Thymus (tissue), 11 donors: ENCODE results near the gene CCDC138. TPM values are rescaled to one million over a fixed set of nuclear protein-coding genes. Genes with fewer than 3 reads are reported as not detected.

ENCODE experiments used
- DNase-seq, 9 donors: peaks; one replicate each; pipeline ENCODE4 v3.0.0-alpha.2; 2013; ENCODE audit warnings: low spot score in 9 of 9, low read depth in 6 of 9, missing footprints in 1 of 9
- H3K27ac ChIP-seq, 2 donors: one replicate each; pipeline ENCODE4 v1.5.1; 2013; ENCODE audit warnings: control low read depth in 1 of 2, low read depth in 1 of 2, low read length in 1 of 2, mild to moderate bottlenecking in 1 of 2, moderate library complexity in 1 of 2
- H3K27me3 ChIP-seq, 2 donors: one replicate each; pipeline ENCODE4 v1.5.1; 2013; ENCODE audit warnings: low read length in 1 of 2; ENCODE audit not compliant: control insufficient read depth in 2 of 2, insufficient read depth in 1 of 2
- H3K36me3 ChIP-seq, 2 donors: one replicate each; pipeline ENCODE4 v1.5.1; 2013; ENCODE audit warnings: low read length in 1 of 2, mild to moderate bottlenecking in 1 of 2, moderate library complexity in 1 of 2; ENCODE audit not compliant: control insufficient read depth in 2 of 2, insufficient read depth in 2 of 2
- H3K4me1 ChIP-seq, 2 donors: one replicate each; pipeline ENCODE4 v1.5.1; 2013; ENCODE audit warnings: low read length in 2 of 2; ENCODE audit not compliant: control insufficient read depth in 2 of 2, insufficient read depth in 2 of 2
- H3K4me3 ChIP-seq, 2 donors: one replicate each; pipeline ENCODE4 v1.5.1; 2013; ENCODE audit warnings: low read length in 2 of 2, control low read depth in 1 of 2, mild to moderate bottlenecking in 1 of 2
- H3K9me3 ChIP-seq, 2 donors: one replicate each; pipeline ENCODE4 v1.5.1; 2013; ENCODE audit warnings: low read length in 1 of 2, mild to moderate bottlenecking in 1 of 2; ENCODE audit not compliant: control insufficient read depth in 2 of 2, insufficient read depth in 1 of 2
- WGBS: extraction: QIAGEN DNeasy Blood & Tissue Kit; methylation state at CpG from one replicate; pipeline ENCODE4 v1.1.7; 2013; 5-methylcytosine and 5-hydroxymethylcytosine counted together
- polyA plus RNA-seq: library from polyadenylated mRNA; stranded (reverse); fragments of 200-250 nt; gene quantifications from one replicate; pipeline ENCODE4 v1.2.3, GENCODE V29; 2013
- total RNA-seq: library from RNA; stranded (reverse); fragments of 120-200 nt; gene quantifications from one replicate; pipeline ENCODE4 v1.2.4, GENCODE V29; 2013
- donor health status: healthy.

CCDC138 gene
- total and polyA plus RNA-seq, 2 donors = 4.4 to 19.9 TPM

DNA sequence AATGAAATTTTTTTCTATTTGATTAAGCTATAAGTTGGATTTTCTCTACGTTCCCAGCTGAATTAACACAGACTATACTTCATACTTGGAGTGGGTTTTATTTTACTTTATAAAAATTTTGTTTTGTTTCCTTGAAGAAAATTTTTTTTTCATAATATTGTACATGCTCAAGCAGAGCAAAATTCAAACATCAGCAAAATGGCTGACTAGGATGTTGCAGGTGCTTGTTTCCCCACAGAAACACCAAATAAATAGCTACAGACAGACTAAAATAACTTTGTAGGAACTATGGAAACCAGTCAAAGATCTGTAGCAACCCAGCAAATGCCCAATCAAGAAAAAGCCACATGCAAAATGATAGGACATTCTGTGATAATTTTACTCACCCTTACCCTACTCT is 82.3 kb downstream of the CCDC138 start:
- WGBS = 95% methylated on average over 1 of the region's 1 CpG
- H3K27me3 ChIP-seq = no peaks in the 10 kb centered on the region

GRCh38 chr2:108869542-108869941 is 83.0 kb downstream of the CCDC138 start:
- Histone ChIP-seq H3K4me3 (no peak overlapping the region), H3K36me3 (peaks cover 0 to 5% of the 10 kb centered on the region in 2 donors), H3K4me1 (no peaks in the 10 kb centered on the region), H3K27ac (no peak overlapping the region), H3K9me3 (peaks cover 0 to 6% of the 10 kb centered on the region in 2 donors), H3K27me3 (no peaks in the 10 kb centered on the region)
- 92% methylated on average over 3 of the region's 3 CpGs for WGBS
- no peak for DNase-seq

More for the DNA sequence above, 82.3 kb downstream of the CCDC138 start:
- Histone ChIP-seq H3K4me3 (no peak overlapping the region), H3K9me3 (peaks cover 0 to 6% of the 10 kb centered on the region in 2 donors), H3K27ac (no peak overlapping the region), H3K36me3 (peaks cover 0 to 5% of the 10 kb centered on the region in 2 donors), H3K4me1 (no peaks in the 10 kb centered on the region)
- DNase-seq = no peak

- peaks cover 0 to 5% of the 10 kb centered on the region in 2 donors for H3K36me3 ChIP-seq
- no peaks in the 10 kb centered on the region for H3K27me3 ChIP-seq
- 98% methylated on average over 5 of the region's 5 CpGs for WGBS
- H3K9me3 ChIP-seq = peaks cover 0 to 6% of the 10 kb centered on the region in 2 donors
- no peaks in the 10 kb centered on the region for H3K4me1 ChIP-seq
- no peak overlapping the region for H3K27ac ChIP-seq
- H3K4me3 ChIP-seq = no peak overlapping the region
- DNase-seq = no peak
These were observed 83.6 kb downstream of the CCDC138 start for GRCh38 chr2:108870069-108870644.

DNA sequence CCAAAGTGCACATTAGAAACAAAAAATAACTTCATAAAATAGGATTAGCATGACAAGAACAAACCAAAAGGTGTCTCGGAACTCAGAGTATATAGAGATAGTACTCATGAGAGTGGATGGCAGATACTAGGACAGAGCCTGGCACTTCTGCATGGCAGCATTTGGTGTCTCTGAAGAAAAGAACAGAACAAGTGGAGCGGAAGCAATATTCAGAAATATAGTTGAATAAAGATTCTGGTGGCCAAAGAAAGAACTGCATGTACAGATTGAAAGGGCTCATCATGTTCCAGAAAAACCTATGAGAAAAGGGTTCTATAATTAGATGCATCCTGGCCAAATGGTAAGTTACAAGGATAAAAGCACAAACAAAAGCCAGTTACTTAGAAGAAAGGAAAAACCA is 90.9 kb downstream of the CCDC138 start:
- Histone ChIP-seq H3K27ac (no peak overlapping the region), H3K36me3 (no peaks in the 10 kb centered on the region), H3K9me3 (no peaks in the 10 kb centered on the region), H3K4me1 (no peaks in the 10 kb centered on the region), H3K27me3 (no peaks in the 10 kb centered on the region), H3K4me3 (no peak overlapping the region)
- 96% methylated on average over 2 of the region's 2 CpGs for WGBS
- no peak for DNase-seq

- Histone ChIP-seq H3K27me3 (no peaks in the 10 kb centered on the region), H3K27ac (no peak overlapping the region), H3K4me3 (no peak overlapping the region), H3K4me1 (no peaks in the 10 kb centered on the region), H3K9me3 (no peaks in the 10 kb centered on the region), H3K36me3 (no peaks in the 10 kb centered on the region)
- DNase-seq = no peak
- WGBS = 73% methylated on average over 2 of the region's 2 CpGs
These were observed 91.7 kb downstream of the CCDC138 start for GRCh38 chr2:108878276-108878675.

DNA sequence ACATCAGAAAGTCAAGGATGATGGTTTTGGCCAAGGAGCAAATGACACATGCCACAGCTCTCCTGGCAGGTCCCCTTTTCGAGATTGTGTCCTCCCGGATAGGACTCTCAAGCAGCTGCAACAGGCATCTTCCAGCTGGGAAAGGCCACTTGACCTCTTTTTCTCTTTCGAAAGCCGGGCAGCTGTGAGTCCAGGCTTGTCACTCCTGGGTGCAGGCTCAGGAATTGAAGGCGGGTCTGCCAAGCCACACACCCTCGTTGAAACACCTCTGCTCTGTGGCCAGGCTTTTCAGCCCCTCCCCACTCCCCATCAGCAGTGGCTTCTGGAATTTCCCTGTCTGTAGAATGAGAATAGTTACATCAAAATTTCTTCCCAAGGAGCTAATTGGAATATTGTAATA is 98.0 kb downstream of the CCDC138 start:
- H3K9me3 ChIP-seq = no peaks in the 10 kb centered on the region
- no peak overlapping the region for H3K4me3 ChIP-seq
- no peak overlapping the region for H3K27ac ChIP-seq
- no peaks in the 10 kb centered on the region for H3K27me3 ChIP-seq
- WGBS = 83% methylated on average over 6 of the region's 6 CpGs
- no peak for DNase-seq
- H3K4me1 ChIP-seq = no peaks in the 10 kb centered on the region
- no peaks in the 10 kb centered on the region for H3K36me3 ChIP-seq

- Histone ChIP-seq H3K4me3 (no peak overlapping the region), H3K27ac (no peak overlapping the region), H3K4me1 (no peaks in the 10 kb centered on the region), H3K9me3 (peaks cover 3 to 12% of the 10 kb centered on the region in 2 donors), H3K36me3 (peaks cover 0 to 3% of the 10 kb centered on the region in 2 donors), H3K27me3 (no peaks in the 10 kb centered on the region)
- WGBS = 99% methylated on average over 1 of the region's 1 CpG
- no peak for DNase-seq
These were observed 103.3 kb downstream of the CCDC138 start for GRCh38 chr2:108889907-108890306.

GRCh38 chr2:108893277-108893676 is 106.7 kb downstream of the CCDC138 start:
- H3K4me3 ChIP-seq = no peak overlapping the region
- H3K4me1 ChIP-seq = no peaks in the 10 kb centered on the region
- H3K27ac ChIP-seq = no peak overlapping the region
- 96% methylated on average over 1 of the region's 1 CpG for WGBS
- peaks cover 0 to 6% of the 10 kb centered on the region in 2 donors for H3K36me3 ChIP-seq
- DNase-seq = no peak
- H3K27me3 ChIP-seq = no peaks in the 10 kb centered on the region
- H3K9me3 ChIP-seq = peaks cover 3 to 12% of the 10 kb centered on the region in 2 donors

GRCh38 chr2:108894766-108895165 is 108.2 kb downstream of the CCDC138 start:
- H3K4me3 ChIP-seq = no peak overlapping the region
- WGBS = 95% methylated on average over 3 of the region's 3 CpGs

More at GRCh38 chr2:108894766-108895165, 108.2 kb downstream of the CCDC138 start:
- Histone ChIP-seq H3K36me3 (peaks cover 0 to 6% of the 10 kb centered on the region in 2 donors), H3K27ac (no peak overlapping the region), H3K4me1 (no peaks in the 10 kb centered on the region), H3K27me3 (no peaks in the 10 kb centered on the region), H3K9me3 (peaks cover 3 to 12% of the 10 kb centered on the region in 2 donors)
- DNase-seq = no peak
